Activated T-cell treated with anti-CD3 and anti-CD28 coated beads, Interleukin-2, amount 50 U/mL, for 1 hour (primary cell): ENCODE results near the gene OR52L1.

ENCODE experiments used
- DNase-seq: peaks from one replicate; pipeline ENCODE4 v3.0.0-alpha.2; 2020

The OR52L1 gene

GRCh38 chr11:5938603-5938965, 48.2 kb downstream of the OR52L1 start:
- no peak for DNase-seq

- DNase-seq = no peak
These were observed 48.8 kb downstream of the OR52L1 start for GRCh38 chr11:5937868-5938602.
